ENCODE results near the gene PDK2.
"Not testable (repeated sequence)": the region's sequence is repeated elsewhere in the genome, so short reads cannot be mapped to it uniquely, and the experiment has no call there.

PDK2 gene

GRCh38 chr17:50053654-50053960 lies 41.5 kb upstream of the PDK2 start:
- ATAC-seq (ENCODE audit: low read depth), result no peak
- DNase-seq (ENCODE audit: low spot score in 2 of 2), result no peak
- H3K27ac Mint-ChIP-seq, result no peak overlapping the region

GRCh38 chr17:50055055-50055425 lies 40.1 kb upstream of the PDK2 start:
- ATAC-seq (ENCODE audit: low read depth) (peak; percentile 35), DNase-seq (ENCODE audit: low spot score in 2 of 2) (no peak)
- Mint-ChIP-seq H3K36me3 (no peaks in the 10 kb centered on the region), H3K4me1 (peaks cover 26% of the 10 kb centered on the region), H3K9me3 (no peaks in the 10 kb centered on the region), H3K27ac (peak overlapping the region; percentile 83), H3K4me3 (peak overlapping the region; percentile 95), H3K27me3 (peaks cover 2% of the 10 kb centered on the region)

More at GRCh38 chr17:50053654-50053960, 41.5 kb upstream of the PDK2 start:
- peaks cover 7% of the 10 kb centered on the region for H3K27me3 Mint-ChIP-seq
- H3K9me3 Mint-ChIP-seq, result no peaks in the 10 kb centered on the region
- H3K4me3 Mint-ChIP-seq, result no peak overlapping the region
- peaks cover 21% of the 10 kb centered on the region for H3K4me1 Mint-ChIP-seq
- H3K36me3 Mint-ChIP-seq, result no peaks in the 10 kb centered on the region

DNA sequence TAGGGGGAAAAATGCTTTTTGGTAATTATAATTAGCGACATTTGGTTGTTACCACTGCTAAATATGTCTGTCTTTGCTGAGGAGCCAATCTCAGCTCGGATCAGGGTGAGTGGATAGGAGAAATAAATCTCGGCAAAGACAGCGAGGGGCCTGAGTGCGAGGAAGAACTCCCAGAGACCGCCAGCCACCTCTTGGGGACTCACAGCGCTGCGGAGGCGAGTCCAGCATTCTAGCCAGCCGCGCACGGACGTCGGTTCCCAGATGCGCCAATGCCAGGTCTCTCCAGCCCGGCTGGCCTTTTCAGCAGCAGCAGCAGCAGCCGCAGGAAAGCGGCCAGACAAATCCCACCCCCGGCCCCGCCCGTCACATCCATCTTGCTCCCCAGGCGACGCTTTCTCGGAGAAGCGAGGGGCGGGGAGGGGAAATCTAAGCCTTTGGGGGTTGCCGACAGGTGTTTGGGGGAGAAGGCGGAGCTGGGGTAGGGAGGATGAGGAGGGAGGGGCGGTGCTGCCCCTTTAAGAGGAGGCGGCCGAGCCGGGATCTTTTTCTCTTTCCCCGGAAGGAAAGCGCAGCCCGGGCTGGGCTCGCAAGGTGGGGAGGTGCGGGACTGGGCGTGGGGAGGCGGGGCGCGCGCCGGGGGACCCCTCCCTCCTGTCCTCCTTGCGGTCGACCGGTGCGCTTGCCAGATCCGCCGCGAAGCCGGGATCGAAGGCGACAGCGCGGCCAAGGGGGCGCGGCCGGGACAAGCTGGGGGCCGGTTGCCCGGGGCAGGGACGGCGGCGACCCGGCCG lies 39.5 kb upstream of the PDK2 start, which contains the start of gene ITGA3:
Gene ITGA3 (plus strand): TSS at position 685 of the 791 bp plus-strand sequence. CDS start 330 bp downstream, outside the sequence.
- ATAC-seq (ENCODE audit: low read depth) (peak; percentile 41), DNase-seq (ENCODE audit: low spot score in 2 of 2) (peak in 1 of 2 donors; percentile 39)
- Mint-ChIP-seq H3K4me1 (peaks cover 26% of the 10 kb centered on the region), H3K4me3 (peak within 1 kb of the TSS; percentile 95), H3K27me3 (peaks cover 2% of the 10 kb centered on the region), H3K9me3 (no peaks in the 10 kb centered on the region), H3K27ac (peak within 1 kb of the TSS; percentile 83), H3K36me3 (no peaks in the 10 kb centered on the region)

GRCh38 chr17:50056217-50056960 lies 38.8 kb upstream of the PDK2 start:
- ATAC-seq (ENCODE audit: low read depth), result peak; percentile 80
- Mint-ChIP-seq H3K4me3 (peak overlapping the region; percentile 95), H3K4me1 (peaks cover 23% of the 10 kb centered on the region), H3K27ac (no peak overlapping the region), H3K27me3 (peaks cover 2% of the 10 kb centered on the region), H3K9me3 (no peaks in the 10 kb centered on the region), H3K36me3 (no peaks in the 10 kb centered on the region)
- peak; percentile 50 to 60 for DNase-seq (ENCODE audit: low spot score in 2 of 2)

DNA sequence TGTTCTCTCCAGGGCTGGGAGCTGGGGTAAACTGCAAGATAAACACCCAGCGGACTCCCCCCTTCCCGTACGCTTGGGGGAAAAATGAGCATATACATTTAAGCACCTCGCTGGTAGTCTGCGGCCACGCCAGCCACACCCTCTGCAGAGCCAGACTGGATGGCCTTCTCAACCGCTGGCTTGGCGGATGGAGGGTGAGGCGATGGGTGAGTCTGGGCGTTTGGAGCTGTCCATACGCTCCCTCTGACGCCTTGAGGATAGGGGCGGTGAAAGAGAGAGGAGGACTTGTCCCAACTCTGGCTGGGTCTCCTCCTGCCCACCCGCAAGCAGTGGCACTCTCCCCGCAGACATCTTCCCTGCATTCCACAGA lies 38.2 kb upstream of the PDK2 start:
- Mint-ChIP-seq H3K27ac (no peak overlapping the region), H3K4me1 (peaks cover 21% of the 10 kb centered on the region), H3K4me3 (peak overlapping the region; percentile 95), H3K27me3 (peaks cover 2% of the 10 kb centered on the region), H3K36me3 (no peaks in the 10 kb centered on the region), H3K9me3 (no peaks in the 10 kb centered on the region)
- ATAC-seq (ENCODE audit: low read depth), result no peak
- no peak for DNase-seq (ENCODE audit: low spot score in 2 of 2)

DNA sequence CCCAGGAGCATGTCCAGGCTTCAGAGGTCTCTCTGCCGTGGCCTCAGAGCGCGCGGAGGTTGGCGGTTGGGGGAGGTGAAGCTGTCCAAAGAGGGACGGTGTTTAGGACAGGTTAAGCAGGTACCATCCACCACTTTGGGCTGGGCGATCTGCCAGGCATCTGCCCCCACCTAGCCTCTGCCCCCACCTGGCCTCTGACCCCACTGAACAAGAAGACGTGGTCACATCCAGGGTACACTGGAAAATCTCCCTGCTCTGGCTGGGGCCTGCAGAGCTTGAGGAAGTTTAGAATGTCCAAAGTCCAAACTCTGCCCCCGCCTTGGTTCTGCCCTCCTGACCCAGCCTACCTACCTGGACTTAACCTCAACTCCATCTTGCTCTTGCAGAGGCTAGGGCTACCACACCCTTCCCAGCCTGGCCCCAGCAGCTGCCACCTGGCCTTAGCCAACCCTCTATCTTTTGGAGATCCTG lies 37.6 kb upstream of the PDK2 start:
- H3K36me3 Mint-ChIP-seq, result no peaks in the 10 kb centered on the region
- DNase-seq (ENCODE audit: low spot score in 2 of 2) (no peak), ATAC-seq (ENCODE audit: low read depth) (no peak)
- H3K9me3 Mint-ChIP-seq, result no peaks in the 10 kb centered on the region
- H3K27me3 Mint-ChIP-seq, result peaks cover 2% of the 10 kb centered on the region
- peak overlapping the region; percentile 95 for H3K4me3 Mint-ChIP-seq
- no peak overlapping the region for H3K27ac Mint-ChIP-seq
- H3K4me1 Mint-ChIP-seq, result peaks cover 21% of the 10 kb centered on the region

DNA sequence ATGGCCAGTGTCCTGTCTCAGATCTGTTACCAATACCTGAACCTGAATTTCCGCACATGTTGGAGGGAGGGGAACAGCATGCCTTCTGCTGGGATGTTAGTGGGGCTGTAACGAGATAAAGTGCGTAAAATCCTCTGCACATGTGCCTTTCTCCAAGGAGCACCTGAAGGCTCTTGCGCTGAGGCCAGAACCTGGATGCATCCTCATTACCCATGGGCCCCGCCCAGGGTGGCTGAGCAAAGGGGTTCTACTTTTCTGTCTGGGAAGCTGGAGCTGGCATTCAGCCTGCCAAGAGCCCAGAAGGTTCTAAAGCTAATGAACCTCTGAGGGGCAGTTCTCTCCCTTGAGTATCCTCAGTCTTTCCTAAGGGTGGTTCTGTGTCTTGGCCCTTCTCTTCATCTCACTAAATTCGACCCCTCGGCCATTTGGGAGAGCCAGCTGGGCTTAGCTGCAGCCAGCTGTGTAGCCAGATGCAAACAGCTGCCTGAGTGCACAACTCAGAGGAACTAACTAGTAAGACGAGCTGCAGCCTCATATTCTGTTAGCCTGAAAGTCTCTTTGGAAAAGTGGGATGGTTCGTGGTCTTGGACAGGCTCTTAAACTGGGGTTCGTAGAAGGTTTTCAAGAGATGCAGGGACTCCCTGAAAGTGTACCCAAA lies 36.7 kb upstream of the PDK2 start:
- Mint-ChIP-seq H3K4me1 (peaks cover 21% of the 10 kb centered on the region), H3K36me3 (no peaks in the 10 kb centered on the region), H3K9me3 (no peaks in the 10 kb centered on the region), H3K27ac (no peak overlapping the region), H3K27me3 (peaks cover 2% of the 10 kb centered on the region), H3K4me3 (peak overlapping the region; percentile 32)
- ATAC-seq (ENCODE audit: low read depth) (no peak), DNase-seq (ENCODE audit: low spot score in 2 of 2) (no peak)

DNA sequence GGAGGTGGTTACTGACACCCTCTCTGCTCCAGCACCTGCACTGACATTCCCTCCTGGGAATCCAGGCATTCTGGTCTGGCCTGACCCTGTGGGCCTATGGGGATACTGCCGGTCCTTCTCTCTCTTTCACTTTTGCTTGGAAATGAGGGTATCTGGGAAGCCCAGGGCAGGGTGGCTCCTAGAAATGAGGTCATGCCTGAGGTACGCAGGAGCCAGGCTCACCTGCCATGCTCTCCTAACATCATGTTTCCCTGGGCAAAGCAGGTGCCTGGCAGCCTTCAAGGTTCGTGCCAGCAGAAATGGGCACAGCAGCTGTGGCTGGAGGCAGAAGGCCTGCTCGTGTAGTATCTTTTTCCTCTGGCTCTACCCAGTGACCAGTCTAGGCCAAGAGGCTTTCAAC lies 35.9 kb upstream of the PDK2 start:
- Mint-ChIP-seq H3K27ac (no peak overlapping the region), H3K4me3 (no peak overlapping the region), H3K36me3 (no peaks in the 10 kb centered on the region), H3K9me3 (no peaks in the 10 kb centered on the region), H3K27me3 (peaks cover 2% of the 10 kb centered on the region), H3K4me1 (peaks cover 21% of the 10 kb centered on the region)
- DNase-seq (ENCODE audit: low spot score in 2 of 2) (no peak), ATAC-seq (ENCODE audit: low read depth) (no peak)

GRCh38 chr17:50059759-50060273 lies 35.3 kb upstream of the PDK2 start:
- Mint-ChIP-seq H3K27me3 (peaks cover 2% of the 10 kb centered on the region), H3K36me3 (no peaks in the 10 kb centered on the region), H3K4me3 (no peak overlapping the region), H3K27ac (no peak overlapping the region), H3K4me1 (peaks cover 20% of the 10 kb centered on the region), H3K9me3 (no peaks in the 10 kb centered on the region)
- no peak for DNase-seq (ENCODE audit: low spot score in 2 of 2)
- ATAC-seq (ENCODE audit: low read depth), result no peak

DNA sequence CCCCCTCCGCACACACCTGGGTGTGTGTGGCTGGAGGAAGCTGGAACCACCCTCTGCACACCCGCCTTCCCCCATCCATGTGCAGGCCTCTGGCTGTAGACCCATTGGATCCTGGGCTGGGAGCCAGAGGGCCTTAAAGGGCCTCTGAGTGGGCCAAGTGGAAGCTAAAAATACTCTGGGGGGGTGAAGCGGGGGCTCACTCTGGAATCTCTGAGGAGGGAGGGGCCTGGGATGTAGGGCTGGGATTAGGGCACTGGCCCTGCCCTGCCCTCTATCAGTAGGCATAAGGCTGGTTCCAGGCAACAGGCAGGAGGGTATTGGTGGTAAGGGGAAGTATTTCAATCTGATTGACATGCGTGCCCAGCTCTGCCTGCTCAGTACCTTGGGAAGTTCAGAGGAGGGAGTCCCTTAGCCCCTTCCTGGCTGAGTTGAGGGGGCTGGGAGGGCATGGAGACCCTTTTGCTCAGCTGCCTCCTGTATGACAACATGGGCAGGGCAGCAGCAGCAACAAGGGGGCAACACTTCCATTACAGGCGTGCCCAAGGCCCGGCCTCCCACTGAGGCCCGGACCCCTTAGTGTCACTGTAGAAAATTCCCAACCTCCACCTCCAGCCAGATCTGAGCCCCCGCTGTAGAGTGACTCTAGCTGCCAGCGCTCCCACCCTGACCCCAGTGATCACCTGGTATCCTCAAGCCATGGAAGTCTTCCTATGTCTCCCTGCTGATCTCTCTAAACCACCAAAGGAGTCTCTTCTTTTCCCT lies 34.0 kb upstream of the PDK2 start:
- no peak for ATAC-seq (ENCODE audit: low read depth)
- H3K27me3 Mint-ChIP-seq, result peaks cover 2% of the 10 kb centered on the region
- peaks cover 4% of the 10 kb centered on the region for H3K36me3 Mint-ChIP-seq
- peaks cover 16% of the 10 kb centered on the region for H3K4me1 Mint-ChIP-seq
- no peaks in the 10 kb centered on the region for H3K9me3 Mint-ChIP-seq
- no peak overlapping the region for H3K27ac Mint-ChIP-seq
- H3K4me3 Mint-ChIP-seq, result no peak overlapping the region
- no peak for DNase-seq (ENCODE audit: low spot score in 2 of 2)

GRCh38 chr17:50061713-50062045 lies 33.5 kb upstream of the PDK2 start:
- not testable (repeated sequence) for H3K27ac Mint-ChIP-seq; ATAC-seq (ENCODE audit: low read depth); H3K4me3 Mint-ChIP-seq; H3K27me3 Mint-ChIP-seq; H3K9me3 Mint-ChIP-seq; DNase-seq (ENCODE audit: low spot score in 2 of 2); H3K36me3 Mint-ChIP-seq
- peaks cover 14% of the 10 kb centered on the region for H3K4me1 Mint-ChIP-seq

- Mint-ChIP-seq H3K36me3 (peaks cover 4% of the 10 kb centered on the region), H3K4me1 (peaks cover 10% of the 10 kb centered on the region), H3K27ac (no peak overlapping the region), H3K9me3 (no peaks in the 10 kb centered on the region), H3K27me3 (peaks cover 2% of the 10 kb centered on the region), H3K4me3 (no peak overlapping the region)
- DNase-seq (ENCODE audit: low spot score in 2 of 2), result no peak
- no peak for ATAC-seq (ENCODE audit: low read depth)
Observed at GRCh38 chr17:50062293-50063243, 32.6 kb upstream of the PDK2 start.
